ENCODE measurements around the gene FKRP.

FKRP gene

DNA sequence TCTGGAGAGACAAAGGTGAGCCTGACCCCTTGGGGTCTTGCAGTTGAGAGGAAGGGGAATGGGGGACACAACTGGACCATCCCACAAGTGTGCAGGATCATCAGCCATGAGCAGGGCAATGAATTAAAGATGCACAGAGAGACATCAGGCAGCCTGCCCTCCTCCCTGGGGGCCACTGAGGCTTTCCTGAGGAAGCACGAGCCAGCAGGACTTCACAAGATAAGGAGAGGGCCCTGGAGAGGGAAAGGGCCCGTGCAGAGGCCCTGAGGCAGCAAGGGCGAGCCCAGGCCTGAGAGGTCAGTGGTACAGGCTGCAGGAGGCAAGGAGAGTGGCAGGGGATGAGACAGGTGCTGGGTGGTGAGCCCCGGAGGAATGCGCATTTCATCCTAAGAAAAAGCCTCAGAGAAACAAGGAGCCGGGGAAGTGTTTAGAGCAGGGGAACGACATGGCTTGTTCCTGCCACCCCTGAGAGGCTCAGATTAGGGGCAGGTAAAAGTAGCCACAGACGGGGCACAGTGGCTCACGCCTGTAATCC lies 19.9 kb upstream of the FKRP start:
- peaks cover 98% of the 10 kb centered on the region for H3K36me3 ChIP-seq
- H3K27ac ChIP-seq: no peak overlapping the region
- TF ChIP-seq, protein P1, sequence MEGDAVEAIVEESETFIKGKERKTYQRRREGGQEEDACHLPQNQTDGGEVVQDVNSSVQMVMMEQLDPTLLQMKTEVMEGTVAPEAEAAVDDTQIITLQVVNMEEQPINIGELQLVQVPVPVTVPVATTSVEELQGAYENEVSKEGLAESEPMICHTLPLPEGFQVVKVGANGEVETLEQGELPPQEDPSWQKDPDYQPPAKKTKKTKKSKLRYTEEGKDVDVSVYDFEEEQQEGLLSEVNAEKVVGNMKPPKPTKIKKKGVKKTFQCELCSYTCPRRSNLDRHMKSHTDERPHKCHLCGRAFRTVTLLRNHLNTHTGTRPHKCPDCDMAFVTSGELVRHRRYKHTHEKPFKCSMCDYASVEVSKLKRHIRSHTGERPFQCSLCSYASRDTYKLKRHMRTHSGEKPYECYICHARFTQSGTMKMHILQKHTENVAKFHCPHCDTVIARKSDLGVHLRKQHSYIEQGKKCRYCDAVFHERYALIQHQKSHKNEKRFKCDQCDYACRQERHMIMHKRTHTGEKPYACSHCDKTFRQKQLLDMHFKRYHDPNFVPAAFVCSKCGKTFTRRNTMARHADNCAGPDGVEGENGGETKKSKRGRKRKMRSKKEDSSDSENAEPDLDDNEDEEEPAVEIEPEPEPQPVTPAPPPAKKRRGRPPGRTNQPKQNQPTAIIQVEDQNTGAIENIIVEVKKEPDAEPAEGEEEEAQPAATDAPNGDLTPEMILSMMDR (IDR thresholded peaks at IDR 0.05; ENCODE audit: low read depth, low read length): no peak
- DNase-seq: no peak
- H3K9me3 ChIP-seq (ENCODE audit: severe bottlenecking): no peaks in the 10 kb centered on the region
- no peaks in the 10 kb centered on the region for H3K27me3 ChIP-seq (ENCODE audit: insufficient read depth, low read depth, severe bottlenecking)
- no peak overlapping the region for H3K4me3 ChIP-seq (ENCODE audit: low read depth, low read length)

DNA sequence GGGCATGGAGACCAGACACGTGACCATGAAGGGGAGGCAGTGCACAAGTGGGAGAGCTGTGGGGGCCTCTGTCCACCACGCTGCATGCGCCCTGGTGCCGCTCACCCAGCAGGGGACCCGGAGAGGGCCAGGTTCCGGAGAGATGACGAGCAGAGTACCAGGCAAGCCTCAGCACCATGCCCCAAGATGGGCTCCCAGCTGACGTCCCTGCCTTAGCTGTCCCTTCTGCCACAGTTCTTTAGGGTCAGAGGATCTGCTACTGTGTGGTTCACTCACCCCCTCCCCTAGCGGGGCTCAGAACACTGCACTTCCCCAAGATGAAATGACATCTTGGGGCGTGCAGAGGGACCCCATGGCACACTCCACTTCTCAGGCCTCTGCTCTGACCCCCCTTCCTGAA lies 19.3 kb upstream of the FKRP start:
- H3K4me3 ChIP-seq (ENCODE audit: low read depth, low read length): no peak overlapping the region
- TF ChIP-seq, protein P1 (IDR thresholded peaks at IDR 0.05; ENCODE audit: low read depth, low read length): no peak
- no peaks in the 10 kb centered on the region for H3K27me3 ChIP-seq (ENCODE audit: insufficient read depth, low read depth, severe bottlenecking)
- no peak for DNase-seq
- H3K27ac ChIP-seq: no peak overlapping the region
- no peaks in the 10 kb centered on the region for H3K9me3 ChIP-seq (ENCODE audit: severe bottlenecking)
- peaks cover 95% of the 10 kb centered on the region for H3K36me3 ChIP-seq

DNA sequence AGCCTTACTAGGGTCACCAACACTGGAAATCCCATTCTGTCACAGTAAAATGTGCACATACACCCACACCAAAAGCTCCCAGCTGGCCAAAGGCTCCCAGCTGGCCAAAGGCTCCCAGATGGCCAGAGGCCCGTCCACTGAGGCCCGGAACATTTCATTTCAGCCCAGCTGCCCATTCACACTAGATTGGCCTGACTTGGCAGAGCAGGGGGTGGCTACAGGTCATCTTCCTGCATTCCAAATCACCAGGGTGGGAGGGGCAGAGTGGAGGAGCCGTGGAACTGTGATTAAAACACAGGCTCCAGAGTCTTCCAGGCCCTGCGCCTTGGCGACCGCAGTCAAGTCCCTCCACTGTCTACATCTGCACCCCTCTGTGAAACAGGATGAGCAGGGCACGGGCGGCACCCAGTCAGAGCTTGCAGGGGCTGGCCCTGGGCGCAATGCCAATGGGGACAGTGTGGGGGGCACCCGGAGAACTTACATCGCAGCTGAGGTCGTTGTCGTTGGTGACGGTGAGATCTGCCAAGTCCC lies 18.8 kb upstream of the FKRP start:
- Histone ChIP-seq H3K4me3 (ENCODE audit: low read depth, low read length) (no peak overlapping the region), H3K27me3 (ENCODE audit: insufficient read depth, low read depth, severe bottlenecking) (no peaks in the 10 kb centered on the region), H3K9me3 (ENCODE audit: severe bottlenecking) (no peaks in the 10 kb centered on the region), H3K36me3 (peaks cover 95% of the 10 kb centered on the region), H3K27ac (no peak overlapping the region)
- no peak for DNase-seq
- TF ChIP-seq, protein P1 (IDR thresholded peaks at IDR 0.05; ENCODE audit: low read depth, low read length): no peak

DNA sequence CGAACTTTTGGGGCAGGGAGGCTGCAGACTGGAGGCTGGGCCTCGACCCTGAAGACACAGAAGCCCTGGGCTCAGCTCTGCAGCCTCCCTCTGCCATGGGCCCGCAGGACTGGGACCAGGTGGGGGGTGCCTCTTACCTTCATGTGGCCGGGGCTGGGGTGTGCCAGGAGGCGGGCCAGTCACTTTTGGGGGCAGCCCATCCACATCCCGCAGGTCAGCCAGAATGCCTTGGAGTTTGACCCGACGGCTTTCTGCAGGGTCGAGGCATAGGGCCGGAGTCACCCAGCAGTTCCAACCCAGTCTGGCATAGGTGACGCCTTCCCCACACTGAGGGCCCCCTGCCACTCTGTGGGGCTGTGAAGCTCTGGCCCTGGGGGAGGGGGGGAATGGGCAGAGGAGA lies 18.1 kb upstream of the FKRP start:
- Histone ChIP-seq H3K4me3 (ENCODE audit: low read depth, low read length) (no peak overlapping the region), H3K9me3 (ENCODE audit: severe bottlenecking) (no peaks in the 10 kb centered on the region), H3K27ac (no peak overlapping the region), H3K27me3 (ENCODE audit: insufficient read depth, low read depth, severe bottlenecking) (no peaks in the 10 kb centered on the region), H3K36me3 (peaks cover 95% of the 10 kb centered on the region)
- no peak for DNase-seq
- TF ChIP-seq, protein P1 (IDR thresholded peaks at IDR 0.05; ENCODE audit: low read depth, low read length): no peak

DNA sequence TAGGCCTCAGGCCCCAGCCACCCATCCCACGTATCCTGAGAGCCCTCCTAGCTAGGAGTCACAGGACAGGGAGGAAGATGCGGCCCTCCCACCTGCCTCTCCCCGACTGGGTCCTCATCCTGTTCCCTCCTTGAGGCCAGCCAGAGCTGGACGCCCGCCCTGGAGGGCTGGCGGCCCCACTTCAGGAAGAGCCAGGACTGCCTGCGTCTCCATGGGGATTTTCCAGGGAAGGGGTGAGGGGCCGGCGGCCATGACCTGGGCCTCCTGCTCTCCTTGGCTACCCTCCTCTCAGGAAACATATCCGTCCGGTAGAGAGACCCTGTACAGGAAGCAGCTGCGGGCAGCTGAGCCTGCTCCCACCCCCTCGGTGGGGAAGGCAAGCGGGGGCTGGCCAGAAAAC lies 17.6 kb upstream of the FKRP start:
- Histone ChIP-seq H3K36me3 (peaks cover 95% of the 10 kb centered on the region), H3K27me3 (ENCODE audit: insufficient read depth, low read depth, severe bottlenecking) (no peaks in the 10 kb centered on the region), H3K27ac (no peak overlapping the region), H3K9me3 (ENCODE audit: severe bottlenecking) (no peaks in the 10 kb centered on the region), H3K4me3 (ENCODE audit: low read depth, low read length) (no peak overlapping the region)
- no peak for DNase-seq
- TF ChIP-seq, protein P1 (IDR thresholded peaks at IDR 0.05; ENCODE audit: low read depth, low read length): no peak

All from WERI-Rb-1 (cell line).